Panc1 (cell line): Measurements from ENCODE around the gene GRID2. TPM values are rescaled to one million over a fixed set of nuclear protein-coding genes. Genes with fewer than 3 reads are reported as not detected.

Experiments used
- ATAC-seq: fragments of 200-7000 bp; cut with Tn5 transposase; 2 replicates; pipeline ENCODE4 v1.9.1; 2020; ENCODE audit warnings: mild to moderate bottlenecking, moderate library complexity
- BruUV-seq: library from RNA; stranded (reverse); fragments of 400-500 nt; replicated peaks from 2 replicates; lab custom pipeline; 2021; lab: Mats Ljungman, UMichigan
- CTCF ChIA-PET: fragments of 300-600 bp; sonication (Branson Sonifier 250); formaldehyde crosslinking; loops from one replicate; lab custom pipeline; 2022; ENCODE audit warnings: antibody characterized with exemption; lab: Charles Lee
- POLR2A ChIA-PET: fragments of 300-600 bp; sonication (Branson Sonifier 250); formaldehyde crosslinking; loops from one replicate; lab custom pipeline; 2022; ENCODE audit warnings: antibody characterized with exemption; lab: Charles Lee
- DNase-seq: peaks from one replicate; pipeline ENCODE4 v3.0.0-alpha.2; 2010; ENCODE audit warnings: low read depth, low spot score
- H3K27ac ChIP-seq: 2 replicates; pipeline ENCODE4 v1.5.1; 2011; ENCODE audit warnings: mild to moderate bottlenecking, low read length, inconsistent platforms
- H3K27me3 ChIP-seq: fragments of 200-500 bp; sonication (Bioruptor generic); 2 replicates; pipeline ENCODE4 v1.6.0; 2014; ENCODE audit warnings: low read length, inconsistent platforms; ENCODE audit not compliant: control insufficient read depth, insufficient read depth
- H3K36me3 ChIP-seq: fragments of 200-500 bp; sonication (Bioruptor generic); 2 replicates; pipeline ENCODE4 v1.5.1; 2014; ENCODE audit warnings: inconsistent platforms, mild to moderate bottlenecking, low read length, moderate library complexity; ENCODE audit not compliant: control insufficient read depth, insufficient read depth
- H3K4me1 ChIP-seq: 2 replicates; pipeline ENCODE4 v1.5.1; 2011; ENCODE audit warnings: inconsistent platforms, mild to moderate bottlenecking, low read length, moderate library complexity; ENCODE audit not compliant: control insufficient read depth, insufficient read depth
- H3K4me3 ChIP-seq, 2 experiments: 2 replicates each; pipeline ENCODE4 v1.5.1; 2011 to 2012; ENCODE audit warnings: low read depth in 2 of 2, low read length in 2 of 2, mild to moderate bottlenecking in 2 of 2, inconsistent platforms in 1 of 2, moderate library complexity in 1 of 2
- H3K9me3 ChIP-seq: fragments of 200-500 bp; sonication (Bioruptor generic); 2 replicates; pipeline ENCODE4 v1.5.1; 2014; ENCODE audit warnings: low read depth, mild to moderate bottlenecking, inconsistent platforms, low read length, moderate library complexity; ENCODE audit not compliant: control insufficient read depth, insufficient read depth
- POLR2AphosphoS5 ChIP-seq: IDR thresholded peaks from 2 replicates; pipeline ENCODE4 v1.6.1; 2012; ENCODE audit warnings: mild to moderate bottlenecking, low read depth, low read length, moderate library complexity
- REST ChIP-seq, 2 experiments: IDR thresholded peaks; 2 replicates each; pipeline ENCODE4 v1.6.1; 2011 to 2012; ENCODE audit warnings: low read depth in 2 of 2, control low read depth in 1 of 2, low read length in 1 of 2, mild to moderate bottlenecking in 1 of 2, moderate library complexity in 1 of 2; ENCODE audit not compliant: insufficient read depth in 1 of 2
- SIN3A ChIP-seq: IDR thresholded peaks from 2 replicates; pipeline ENCODE4 v1.6.1; 2012; ENCODE audit warnings: low read depth, mild to moderate bottlenecking, low read length, moderate library complexity, borderline replicate concordance; ENCODE audit not compliant: insufficient read depth
- TCF7L2 ChIP-seq: IDR thresholded peaks from 2 replicates; pipeline ENCODE4 v1.6.1; 2011; ENCODE audit warnings: mild to moderate bottlenecking, low read depth, low read length, inconsistent platforms
- in situ Hi-C: cut with HindIII; loops from 2 replicates; pipeline ENCODE4 v1.10.0; 2016; ENCODE audit warnings: low sequenced_read_pairs, low pct_unique_long_range_greater_than_20kb
- intact Hi-C: fragments of 100-400 bp; cut with micrococcal nuclease; formaldehyde crosslinking; loops from one replicate; pipeline ENCODE4 v1.10.0; 2022; ENCODE audit not compliant: unreplicated experiment
- total RNA-seq: library from RNA; stranded (reverse); gene quantifications from one replicate; pipeline ENCODE4 v1.2.1, GENCODE V29; 2021; ENCODE audit not compliant: unreplicated experiment
- TF ChIP-seq, protein P1 (sequence below): fragments of 450-650 bp; IDR thresholded peaks from 2 replicates; pipeline ENCODE4 v1.5.1; 2017; ENCODE audit warnings: mild to moderate bottlenecking

Gene GRID2
- total RNA-seq, 1 experiment from 2014 or later: 0.08 TPM

- H3K36me3 ChIP-seq: no peaks in the 10 kb centered on the region
- H3K9me3 ChIP-seq: no peaks in the 10 kb centered on the region
- no peaks in the 10 kb centered on the region for H3K4me1 ChIP-seq
- no peak overlapping the region for H3K27ac ChIP-seq
- CTCF ChIA-PET: no interaction called here
- POLR2A ChIA-PET: no interaction called here
- no peak overlapping the region for H3K4me3 ChIP-seq
- TF ChIP-seq SIN3A (no peak), REST (IDR thresholded peaks at IDR 0.05; ENCODE audit: insufficient read depth in 1 of 2, low read depth in 2 of 2, low read length in 1 of 2) (no peak), TCF7L2 (no peak), POLR2AphosphoS5 (no peak)
- TF ChIP-seq, protein P1, sequence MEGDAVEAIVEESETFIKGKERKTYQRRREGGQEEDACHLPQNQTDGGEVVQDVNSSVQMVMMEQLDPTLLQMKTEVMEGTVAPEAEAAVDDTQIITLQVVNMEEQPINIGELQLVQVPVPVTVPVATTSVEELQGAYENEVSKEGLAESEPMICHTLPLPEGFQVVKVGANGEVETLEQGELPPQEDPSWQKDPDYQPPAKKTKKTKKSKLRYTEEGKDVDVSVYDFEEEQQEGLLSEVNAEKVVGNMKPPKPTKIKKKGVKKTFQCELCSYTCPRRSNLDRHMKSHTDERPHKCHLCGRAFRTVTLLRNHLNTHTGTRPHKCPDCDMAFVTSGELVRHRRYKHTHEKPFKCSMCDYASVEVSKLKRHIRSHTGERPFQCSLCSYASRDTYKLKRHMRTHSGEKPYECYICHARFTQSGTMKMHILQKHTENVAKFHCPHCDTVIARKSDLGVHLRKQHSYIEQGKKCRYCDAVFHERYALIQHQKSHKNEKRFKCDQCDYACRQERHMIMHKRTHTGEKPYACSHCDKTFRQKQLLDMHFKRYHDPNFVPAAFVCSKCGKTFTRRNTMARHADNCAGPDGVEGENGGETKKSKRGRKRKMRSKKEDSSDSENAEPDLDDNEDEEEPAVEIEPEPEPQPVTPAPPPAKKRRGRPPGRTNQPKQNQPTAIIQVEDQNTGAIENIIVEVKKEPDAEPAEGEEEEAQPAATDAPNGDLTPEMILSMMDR: no peak
- DNase-seq (no peak), ATAC-seq (no peak)
- intact Hi-C loops (no loop called here), in situ Hi-C loops (no loop called here)
- no TSS peak for BruUV-seq
- no peaks in the 10 kb centered on the region for H3K27me3 ChIP-seq
These were observed 1013.3 kb downstream of the GRID2 start for GRCh38 chr4:93317057-93317456.

DNA sequence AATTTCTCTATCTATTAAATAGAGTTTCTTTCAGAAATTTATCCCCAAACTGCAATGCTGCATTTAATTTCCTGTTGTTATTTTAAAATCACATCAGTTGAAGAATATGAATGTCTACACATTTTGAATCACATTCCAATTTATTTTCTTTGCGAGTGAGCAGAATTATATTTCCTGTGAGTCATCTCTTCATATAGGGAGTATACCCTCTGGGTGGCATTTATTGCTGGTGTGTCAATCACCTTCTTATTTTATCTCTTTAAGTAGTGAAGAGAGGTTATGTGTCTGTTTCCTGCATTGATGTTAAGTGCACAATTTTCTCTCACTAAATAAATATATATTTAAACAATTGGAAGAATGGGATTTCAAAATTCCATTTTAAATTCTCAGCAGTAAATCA is 1013.8 kb downstream of the GRID2 start:
- no peak for ATAC-seq
- H3K4me3 ChIP-seq: no peak overlapping the region
- H3K27me3 ChIP-seq: no peaks in the 10 kb centered on the region
- CTCF ChIA-PET: no interaction called here
- DNase-seq: no peak
- H3K36me3 ChIP-seq: no peaks in the 10 kb centered on the region
- no peaks in the 10 kb centered on the region for H3K4me1 ChIP-seq
- POLR2A ChIA-PET: no interaction called here
- H3K27ac ChIP-seq: no peak overlapping the region
- intact Hi-C loops (no loop called here), in situ Hi-C loops (no loop called here)
- TF ChIP-seq REST (IDR thresholded peaks at IDR 0.05; ENCODE audit: insufficient read depth in 1 of 2, low read depth in 2 of 2, low read length in 1 of 2) (no peak), TCF7L2 (no peak), POLR2AphosphoS5 (no peak), SIN3A (no peak)
- TF ChIP-seq, protein P1: no peak
- no peaks in the 10 kb centered on the region for H3K9me3 ChIP-seq
- no TSS peak for BruUV-seq
